ENCODE data around the gene FHIT. TPM values are rescaled to one million over a fixed set of nuclear protein-coding genes. Genes with fewer than 3 reads are reported as not detected.

FHIT gene
- total RNA-seq, 2 donors from 2014 or later = 6.8 to 12.3 TPM

- no peak overlapping the region for H3K9ac ChIP-seq (ENCODE audit: extremely low read depth, low read length, poor library complexity, severe bottlenecking)
- H3K4me1 ChIP-seq (ENCODE audit: control insufficient read depth, insufficient read depth, low read length) = no peaks in the 10 kb centered on the region
- no peaks in the 10 kb centered on the region for H3K36me3 ChIP-seq (ENCODE audit: control insufficient read depth, insufficient read depth, low read length)
- H3K27ac Mint-ChIP-seq = no peak overlapping the region
- peaks cover 4% of the 10 kb centered on the region for H3K9me3 Mint-ChIP-seq
- 94 to 100% methylated on average over 1 of the region's 2 CpGs for WGBS, 2 experiments (ENCODE audit: insufficient coverage in 1 of 2, insufficient read length in 1 of 2)
- TF ChIP-seq CTCF (conservative IDR thresholded peaks at IDR 0.05) = no peak
- no peak overlapping the region for H3K27ac ChIP-seq (ENCODE audit: low read depth, low read length)
- H3K4me1 Mint-ChIP-seq = peaks cover 7% of the 10 kb centered on the region
- no peaks in the 10 kb centered on the region for H3K36me3 Mint-ChIP-seq (ENCODE audit: low read depth)
- H3K9me3 ChIP-seq (ENCODE audit: control insufficient read depth, low read length) = peaks cover 4% of the 10 kb centered on the region
- H3K4me3 Mint-ChIP-seq = no peak overlapping the region
- no peaks in the 10 kb centered on the region for H3K27me3 Mint-ChIP-seq (ENCODE audit: insufficient read depth)
- H3K27me3 ChIP-seq (ENCODE audit: control insufficient read depth, insufficient read depth, low read length, poor library complexity, severe bottlenecking) = no peaks in the 10 kb centered on the region
- no peak overlapping the region for H3K4me3 ChIP-seq (ENCODE audit: low read length)
- no peak for DNase-seq
These were observed 810.4 kb downstream of the FHIT start for GRCh38 chr3:60440869-60441268.

GRCh38 chr3:60435941-60436650, 815.2 kb downstream of the FHIT start:
- no peak overlapping the region for H3K9ac ChIP-seq (ENCODE audit: extremely low read depth, low read length, poor library complexity, severe bottlenecking)
- Mint-ChIP-seq H3K27ac (no peak overlapping the region), H3K4me3 (no peak overlapping the region), H3K9me3 (no peaks in the 10 kb centered on the region), H3K27me3 (ENCODE audit: insufficient read depth) (no peaks in the 10 kb centered on the region), H3K36me3 (ENCODE audit: low read depth) (no peaks in the 10 kb centered on the region), H3K4me1 (peaks cover 17% of the 10 kb centered on the region)
- WGBS, 2 experiments (ENCODE audit: insufficient coverage in 1 of 2, insufficient read length in 1 of 2) = 90 to 91% methylated on average over 4 of the region's 4 CpGs
- H3K9me3 ChIP-seq (ENCODE audit: control insufficient read depth, low read length) = peaks cover 4% of the 10 kb centered on the region
- DNase-seq = no peak
- H3K36me3 ChIP-seq (ENCODE audit: control insufficient read depth, insufficient read depth, low read length) = no peaks in the 10 kb centered on the region
- peaks cover 7% of the 10 kb centered on the region for H3K4me1 ChIP-seq (ENCODE audit: control insufficient read depth, insufficient read depth, low read length)
- H3K27me3 ChIP-seq (ENCODE audit: control insufficient read depth, insufficient read depth, low read length, poor library complexity, severe bottlenecking) = no peaks in the 10 kb centered on the region
- no peak overlapping the region for H3K4me3 ChIP-seq (ENCODE audit: low read length)
- no peak for TF ChIP-seq CTCF (conservative IDR thresholded peaks at IDR 0.05)
- H3K27ac ChIP-seq (ENCODE audit: low read depth, low read length) = no peak overlapping the region

- Histone ChIP-seq H3K4me1 (ENCODE audit: control insufficient read depth, insufficient read depth, low read length) (peaks cover 7% of the 10 kb centered on the region), H3K9me3 (ENCODE audit: control insufficient read depth, low read length) (peaks cover 4% of the 10 kb centered on the region), H3K4me3 (ENCODE audit: low read length) (no peak overlapping the region), H3K27ac (ENCODE audit: low read depth, low read length) (no peak overlapping the region), H3K36me3 (ENCODE audit: control insufficient read depth, insufficient read depth, low read length) (no peaks in the 10 kb centered on the region), H3K27me3 (ENCODE audit: control insufficient read depth, insufficient read depth, low read length, poor library complexity, severe bottlenecking) (no peaks in the 10 kb centered on the region), H3K9ac (ENCODE audit: extremely low read depth, low read length, poor library complexity, severe bottlenecking) (no peak overlapping the region)
- H3K27me3 Mint-ChIP-seq (ENCODE audit: insufficient read depth) = no peaks in the 10 kb centered on the region
- peak; percentile 50 for DNase-seq
- H3K4me1 Mint-ChIP-seq = peaks cover 17% of the 10 kb centered on the region
- no peak overlapping the region for H3K27ac Mint-ChIP-seq
- no peak overlapping the region for H3K4me3 Mint-ChIP-seq
- TF ChIP-seq CTCF (conservative IDR thresholded peaks at IDR 0.05) = no peak
- no peaks in the 10 kb centered on the region for H3K36me3 Mint-ChIP-seq (ENCODE audit: low read depth)
- H3K9me3 Mint-ChIP-seq = no peaks in the 10 kb centered on the region
These were observed 816.3 kb downstream of the FHIT start for GRCh38 chr3:60434950-60435349.
